ENCODE measurements around the gene PCDH19. TPM values are rescaled to one million over a fixed set of nuclear protein-coding genes. Genes with fewer than 3 reads are reported as not detected.
"Not testable (repeated sequence)": the region's sequence is repeated elsewhere in the genome, so short reads cannot be mapped to it uniquely, and the experiment has no call there.

PCDH19 gene
- total RNA-seq, 1 experiment from 2014 or later, result 1.2 TPM

GRCh38 chrX:100445593-100445992 is 35.5 kb upstream of the PCDH19 start:
- TF ChIP-seq, protein P1, sequence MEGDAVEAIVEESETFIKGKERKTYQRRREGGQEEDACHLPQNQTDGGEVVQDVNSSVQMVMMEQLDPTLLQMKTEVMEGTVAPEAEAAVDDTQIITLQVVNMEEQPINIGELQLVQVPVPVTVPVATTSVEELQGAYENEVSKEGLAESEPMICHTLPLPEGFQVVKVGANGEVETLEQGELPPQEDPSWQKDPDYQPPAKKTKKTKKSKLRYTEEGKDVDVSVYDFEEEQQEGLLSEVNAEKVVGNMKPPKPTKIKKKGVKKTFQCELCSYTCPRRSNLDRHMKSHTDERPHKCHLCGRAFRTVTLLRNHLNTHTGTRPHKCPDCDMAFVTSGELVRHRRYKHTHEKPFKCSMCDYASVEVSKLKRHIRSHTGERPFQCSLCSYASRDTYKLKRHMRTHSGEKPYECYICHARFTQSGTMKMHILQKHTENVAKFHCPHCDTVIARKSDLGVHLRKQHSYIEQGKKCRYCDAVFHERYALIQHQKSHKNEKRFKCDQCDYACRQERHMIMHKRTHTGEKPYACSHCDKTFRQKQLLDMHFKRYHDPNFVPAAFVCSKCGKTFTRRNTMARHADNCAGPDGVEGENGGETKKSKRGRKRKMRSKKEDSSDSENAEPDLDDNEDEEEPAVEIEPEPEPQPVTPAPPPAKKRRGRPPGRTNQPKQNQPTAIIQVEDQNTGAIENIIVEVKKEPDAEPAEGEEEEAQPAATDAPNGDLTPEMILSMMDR (conservative IDR thresholded peaks at IDR 0.05), result no peak
- Histone ChIP-seq H3K4ac (ENCODE audit: low read depth, low read length) (no peak overlapping the region), H3K79me1 (ENCODE audit: insufficient read depth, low read depth, low read length, poor library complexity, severe bottlenecking) (no peaks in the 10 kb centered on the region), H2BK5ac (ENCODE audit: insufficient read length, low read length) (no peak overlapping the region), H3K27ac (ENCODE audit: insufficient read length, low read depth, low read length) (no peak overlapping the region), H3K14ac (ENCODE audit: insufficient read depth, low read length) (no peak overlapping the region), H4K91ac (ENCODE audit: insufficient read length, low read depth, low read length) (no peak overlapping the region), H3K79me2 (ENCODE audit: insufficient read depth, low read length) (no peaks in the 10 kb centered on the region), H3K4me2 (ENCODE audit: insufficient read depth, insufficient read length, low read length) (no peak overlapping the region), H3K9me3 (ENCODE audit: control insufficient read depth, low read depth, low read length) (no peaks in the 10 kb centered on the region), H3K56ac (ENCODE audit: insufficient read length, low read depth, low read length) (no peak overlapping the region), H4K20me1 (ENCODE audit: control insufficient read depth, insufficient read depth, insufficient read length) (no peaks in the 10 kb centered on the region), H2BK15ac (ENCODE audit: low read depth, low read length) (no peak overlapping the region), H2BK120ac (ENCODE audit: low read depth, low read length, poor library complexity, severe bottlenecking) (no peak overlapping the region), H3K23me2 (ENCODE audit: insufficient read length, low read depth, low read length, poor library complexity, severe bottlenecking) (no peaks in the 10 kb centered on the region), H3K4me1 (ENCODE audit: insufficient read depth, low read length) (peaks cover 3% of the 10 kb centered on the region; the same call in 1 of the 2 replicates), H2BK20ac (ENCODE audit: low read depth, low read length, poor library complexity, severe bottlenecking) (no peak overlapping the region), H2AFZ (ENCODE audit: low read length) (no peak overlapping the region), H2AK5ac (ENCODE audit: insufficient read length, low read length) (no peak overlapping the region), H3K27me3 (ENCODE audit: insufficient read depth, low read length) (no peaks in the 10 kb centered on the region), H3K18ac (ENCODE audit: insufficient read length, low read depth, low read length) (no peak overlapping the region), H3K9ac (ENCODE audit: extremely low read depth, insufficient read length, low read length) (no peak overlapping the region), H4K8ac (replicated peaks; ENCODE audit: insufficient read length, low read depth, low read length) (no peak overlapping the region), H3K23ac (ENCODE audit: insufficient read length, low read depth, low read length) (no peak overlapping the region), H4K5ac (ENCODE audit: insufficient read length, low read depth, low read length) (no peak overlapping the region), H2BK12ac (ENCODE audit: insufficient read length, low read depth, low read length) (no peak overlapping the region), H3T11ph (ENCODE audit: low read length) (no peak overlapping the region)
- Mint-ChIP-seq H3K27ac (no peak overlapping the region), H3K9me3 (peaks cover 0 to 12% of the 10 kb centered on the region in 2 experiments; a peak in 2 of 5 replicates), H3K36me3 (ENCODE audit: insufficient read depth in 1 of 3, low read depth in 3 of 3) (no peaks in the 10 kb centered on the region; a peak in 1 of 7 replicates), H3K4me3 (no peak overlapping the region), H3K27me3 (ENCODE audit: low read depth) (no peaks in the 10 kb centered on the region; the same call in 1 of the 2 replicates), H3K4me1 (no peaks in the 10 kb centered on the region)
- no peak for DNase-seq

DNA sequence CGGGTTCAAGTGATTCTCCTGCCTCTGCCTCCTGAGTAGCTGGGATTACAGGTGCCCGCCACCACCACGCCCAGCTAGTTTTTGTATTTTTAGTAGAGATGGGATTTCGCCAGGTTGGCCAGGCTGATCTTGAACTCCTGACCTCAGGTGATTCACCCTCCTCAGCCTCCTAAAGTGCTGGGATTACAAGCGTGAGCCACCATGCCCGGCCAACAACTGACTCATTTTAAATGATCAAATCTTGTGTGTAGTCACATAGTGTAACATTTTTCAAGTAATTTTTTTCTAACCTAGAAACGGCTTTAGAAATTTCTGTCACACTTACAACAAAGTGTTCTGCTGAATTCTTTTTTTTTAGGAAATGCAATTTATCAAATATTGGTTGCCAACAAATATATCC is 31.2 kb upstream of the PCDH19 start:
- WGBS (ENCODE audit: extremely low coverage, insufficient read length, low lambda C conversion rate), result no CpG with 5 or more reads among the region's 7 CpGs
- not testable (repeated sequence) for H3K27ac Mint-ChIP-seq

More for the DNA sequence above, 31.2 kb upstream of the PCDH19 start:
- not testable (repeated sequence) for H3K23ac ChIP-seq (ENCODE audit: insufficient read length, low read depth, low read length); H3K27me3 Mint-ChIP-seq (ENCODE audit: low read depth); H3K27me3 ChIP-seq (ENCODE audit: insufficient read depth, low read length); H3K18ac ChIP-seq (ENCODE audit: insufficient read length, low read depth, low read length); H3K79me2 ChIP-seq (ENCODE audit: insufficient read depth, low read length); H3K4ac ChIP-seq (ENCODE audit: low read depth, low read length); H3K23me2 ChIP-seq (ENCODE audit: insufficient read length, low read depth, low read length, poor library complexity, severe bottlenecking); H2BK120ac ChIP-seq (ENCODE audit: low read depth, low read length, poor library complexity, severe bottlenecking); H3K14ac ChIP-seq (ENCODE audit: insufficient read depth, low read length); DNase-seq; H3K4me2 ChIP-seq (ENCODE audit: insufficient read depth, insufficient read length, low read length); H3K56ac ChIP-seq (ENCODE audit: insufficient read length, low read depth, low read length); H3T11ph ChIP-seq (ENCODE audit: low read length); H3K27ac ChIP-seq (ENCODE audit: insufficient read length, low read depth, low read length); H4K8ac ChIP-seq (replicated peaks; ENCODE audit: insufficient read length, low read depth, low read length); H4K5ac ChIP-seq (ENCODE audit: insufficient read length, low read depth, low read length); H3K4me1 Mint-ChIP-seq; H2BK5ac ChIP-seq (ENCODE audit: insufficient read length, low read length); H2BK20ac ChIP-seq (ENCODE audit: low read depth, low read length, poor library complexity, severe bottlenecking); H3K9ac ChIP-seq (ENCODE audit: extremely low read depth, insufficient read length, low read length); H4K20me1 ChIP-seq (ENCODE audit: control insufficient read depth, insufficient read depth, insufficient read length); H3K36me3 Mint-ChIP-seq (ENCODE audit: insufficient read depth in 1 of 3, low read depth in 3 of 3); H2AFZ ChIP-seq (ENCODE audit: low read length); H3K4me1 ChIP-seq (ENCODE audit: insufficient read depth, low read length); H2AK5ac ChIP-seq (ENCODE audit: insufficient read length, low read length); H2BK12ac ChIP-seq (ENCODE audit: insufficient read length, low read depth, low read length); H2BK15ac ChIP-seq (ENCODE audit: low read depth, low read length); H3K79me1 ChIP-seq (ENCODE audit: insufficient read depth, low read depth, low read length, poor library complexity, severe bottlenecking); H3K9me3 ChIP-seq (ENCODE audit: control insufficient read depth, low read depth, low read length); H3K4me3 Mint-ChIP-seq; H4K91ac ChIP-seq (ENCODE audit: insufficient read length, low read depth, low read length)
- peaks cover 0 to 10% of the 10 kb centered on the region in 2 experiments; a peak in 1 of 5 replicates for H3K9me3 Mint-ChIP-seq
